Right kidney (tissue), 9 donors: Measurements from ENCODE around the gene RSAD1.

Source experiments
- DNase-seq: peaks from one replicate; pipeline ENCODE4 v3.0.0-alpha.2; 2016
- long read RNA-seq, 8 donors: transcript quantifications; one replicate each; lab custom pipeline, GENCODE V29; 2026

The RSAD1 gene
- long read RNA-seq, donor 1, transcript RSAD1-201 (9 exons, 2,528 nt), result major isoform, 12 of 14 reads
- long read RNA-seq, donor 1, partial matches to known transcripts, result 0 of 14 reads
- long read RNA-seq, donor 1, other reads (novel, unspliced or antisense), result 0 of 14 reads
- long read RNA-seq, donor 2, transcript RSAD1-201 (9 exons, 2,528 nt), result major isoform, 8 of 8 reads
- long read RNA-seq, donor 2, partial matches to known transcripts, result 0 of 8 reads
- long read RNA-seq, donor 2, other reads (novel, unspliced or antisense), result 0 of 8 reads
- long read RNA-seq, donor 3, partial matches to known transcripts, result 0 of 3 reads
- long read RNA-seq, donor 3, other reads (novel, unspliced or antisense), result 0 of 3 reads
- long read RNA-seq, donor 4, transcript RSAD1-201 (9 exons, 2,528 nt), result major isoform, 5 of 6 reads
- long read RNA-seq, donor 4, partial matches to known transcripts, result 0 of 6 reads
- long read RNA-seq, donor 4, other reads (novel, unspliced or antisense), result 0 of 6 reads
- long read RNA-seq, donor 5, transcript RSAD1-201 (9 exons, 2,528 nt), result major isoform, 5 of 5 reads
- long read RNA-seq, donor 5, partial matches to known transcripts, result 0 of 5 reads
- long read RNA-seq, donor 5, other reads (novel, unspliced or antisense), result 0 of 5 reads
- long read RNA-seq, donor 6, transcript RSAD1-201 (9 exons, 2,528 nt), result major isoform, 10 of 11 reads
- long read RNA-seq, donor 6, partial matches to known transcripts, result 0 of 11 reads
- long read RNA-seq, donor 6, other reads (novel, unspliced or antisense), result 0 of 11 reads
- long read RNA-seq, donor 7, result 0 reads
- long read RNA-seq, donor 8, transcript RSAD1-201 (9 exons, 2,528 nt), result major isoform, 10 of 11 reads
- long read RNA-seq, donor 8, partial matches to known transcripts, result 0 of 11 reads
- long read RNA-seq, donor 8, other reads (novel, unspliced or antisense), result 0 of 11 reads

DNA sequence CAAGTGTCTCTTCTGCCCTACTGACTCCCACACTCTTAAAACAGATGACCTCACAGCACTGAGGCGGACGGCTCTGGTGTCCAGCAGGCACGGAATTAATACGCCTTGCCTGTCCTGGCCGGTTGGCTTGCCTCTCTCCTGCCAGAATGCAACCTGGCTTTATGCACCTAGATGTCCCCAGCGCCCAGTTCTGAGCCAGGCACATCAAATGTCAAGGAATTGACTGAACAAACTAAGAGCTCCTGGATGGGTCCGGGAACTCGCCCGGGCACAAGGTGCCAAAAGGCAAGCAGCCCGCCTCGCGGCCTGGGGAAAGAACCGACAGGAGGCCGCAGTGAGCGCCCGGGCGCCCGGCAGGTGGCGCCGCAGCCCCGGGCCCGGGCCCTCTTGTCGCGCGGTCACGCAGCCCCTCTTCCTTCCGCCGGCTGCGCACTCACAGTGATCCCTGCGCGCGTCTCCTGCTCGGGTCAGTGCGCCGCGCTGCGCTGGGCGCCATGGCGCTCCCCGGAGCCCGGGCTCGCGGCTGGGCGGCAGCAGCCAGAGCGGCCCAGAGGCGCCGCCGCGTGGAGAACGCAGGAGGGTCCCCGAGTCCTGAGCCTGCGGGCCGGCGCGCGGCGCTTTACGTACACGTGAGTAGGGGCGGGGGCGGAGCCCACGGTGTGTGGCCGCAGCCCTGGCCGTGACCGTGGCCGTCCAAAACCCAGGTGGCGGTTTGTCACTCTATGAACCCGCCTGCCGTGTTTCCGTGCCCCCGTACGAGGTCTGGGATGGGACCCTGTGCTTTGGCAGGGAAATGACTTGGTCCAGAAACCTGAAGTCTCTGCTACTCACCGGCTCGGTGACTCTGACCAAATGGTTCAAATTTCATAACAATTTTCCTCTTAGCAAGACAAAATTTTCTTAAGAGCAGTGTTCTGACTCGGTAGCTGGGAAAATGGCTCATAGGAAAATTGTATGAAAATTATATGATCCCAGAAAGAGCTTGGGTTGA, at the start of gene RSAD1:
RSAD1 (plus strand) TSS at position 470 of the 991 bp plus-strand sequence; CDS start at position 495, 25 bp downstream.
- peak; percentile 97 for DNase-seq

DNA sequence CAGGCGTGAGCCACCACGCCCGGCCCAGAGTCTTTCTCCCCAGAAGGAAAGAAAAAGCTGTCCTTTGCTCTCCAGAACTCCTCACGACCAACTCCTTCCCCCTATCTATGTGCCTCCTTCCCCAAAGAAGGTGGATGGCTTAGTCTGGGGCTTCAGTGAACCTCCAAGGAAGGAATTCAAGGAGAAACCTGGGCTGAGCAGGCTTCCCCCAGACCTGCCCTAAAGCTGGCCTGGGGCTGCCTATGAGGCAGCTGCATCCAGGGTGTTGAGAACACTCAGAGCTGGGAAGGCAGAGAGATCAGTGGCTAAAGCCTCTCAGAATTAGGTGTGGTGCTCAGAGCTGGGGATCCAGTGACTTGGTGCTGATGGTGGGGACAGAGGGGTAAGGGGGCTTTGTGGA, 48.9 kb upstream of the RSAD1 start:
- no peak for DNase-seq

DNA sequence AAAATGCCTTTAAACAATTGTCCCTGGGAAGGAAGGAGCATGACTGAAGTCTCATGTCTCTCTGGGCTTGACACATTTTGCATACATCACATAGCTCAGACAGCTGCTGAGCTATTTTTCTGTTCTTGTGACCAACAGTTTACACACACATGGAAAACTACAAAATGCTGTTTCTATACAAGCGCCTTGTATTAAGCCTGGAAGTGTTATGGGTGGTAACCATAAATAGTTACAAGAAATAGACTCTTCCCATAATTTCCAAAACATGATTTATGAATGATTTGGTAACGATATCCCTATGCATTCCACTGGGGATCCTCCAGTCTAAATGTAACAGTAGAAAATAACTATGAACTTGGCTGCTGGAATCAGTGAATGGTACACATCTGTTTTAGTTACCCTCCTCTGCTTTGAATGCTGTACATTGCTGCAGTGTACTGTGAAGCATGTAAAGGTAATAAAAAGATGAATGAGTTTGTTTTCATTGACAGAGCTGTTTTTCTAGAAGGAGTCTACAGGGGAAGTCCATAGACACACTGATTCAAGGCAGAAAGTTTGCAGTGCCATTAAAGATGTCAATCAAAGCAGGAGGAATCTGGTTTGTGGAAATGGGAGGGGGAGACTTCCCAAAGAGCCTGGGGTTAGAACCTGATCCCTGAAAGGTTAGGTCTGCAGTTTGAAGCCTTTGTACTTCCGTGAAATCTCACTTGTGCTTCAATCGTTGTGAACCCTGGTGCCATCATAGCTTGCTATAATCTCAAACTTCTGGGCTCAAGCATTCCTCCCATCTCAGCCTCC, 47.6 kb upstream of the RSAD1 start:
- DNase-seq, result peak; percentile 15

DNA sequence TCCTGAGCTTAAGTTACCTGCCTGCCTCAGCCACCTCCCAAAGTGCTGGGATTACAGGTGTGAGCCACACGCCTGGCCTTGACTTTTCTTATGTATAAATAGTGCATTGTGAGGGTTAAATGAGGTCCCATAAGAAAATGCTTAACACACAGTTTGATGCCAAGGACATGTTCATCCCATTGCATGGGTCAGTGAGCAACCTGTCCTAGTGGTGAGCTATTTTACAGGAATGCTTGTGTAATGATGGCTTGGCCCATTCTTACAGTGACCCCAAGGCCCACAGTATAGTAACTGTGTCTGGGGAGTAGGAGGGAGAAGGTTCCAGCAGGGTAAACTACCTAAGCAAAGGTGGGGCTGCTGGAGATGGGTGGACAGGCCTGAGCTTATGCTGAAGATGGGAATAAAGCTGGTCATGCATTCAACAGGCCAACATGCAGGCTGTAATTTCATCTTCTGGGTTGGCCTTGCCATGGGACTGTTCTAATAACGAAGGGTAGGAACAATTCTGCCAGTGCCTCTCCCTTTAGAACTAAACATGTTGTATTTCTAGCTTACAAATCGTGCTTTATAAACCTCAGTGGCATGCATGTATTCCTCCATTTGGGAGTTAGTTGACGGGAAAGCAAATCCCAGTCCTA, 46.4 kb upstream of the RSAD1 start:
- DNase-seq, result no peak

DNA sequence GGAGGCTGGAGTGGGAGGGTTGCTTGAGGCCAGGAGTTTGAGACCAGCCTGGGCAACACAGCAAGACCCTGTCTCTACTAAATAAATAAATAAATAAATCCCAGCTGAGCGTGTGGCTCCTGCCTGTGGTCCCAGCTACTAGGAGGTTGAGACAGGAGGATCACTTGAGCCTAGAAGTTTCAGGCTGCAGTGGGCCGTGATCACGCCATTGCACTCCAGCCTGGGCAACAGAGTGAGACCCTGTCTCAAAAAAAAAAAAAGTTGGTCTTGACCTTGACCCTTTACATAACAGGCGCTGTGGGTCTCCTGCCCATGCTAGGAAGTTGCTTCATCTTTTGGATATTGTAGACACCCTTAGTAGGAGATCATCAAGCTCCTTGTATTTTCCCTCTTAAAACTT, 41.3 kb upstream of the RSAD1 start:
- DNase-seq, result no peak

DNA sequence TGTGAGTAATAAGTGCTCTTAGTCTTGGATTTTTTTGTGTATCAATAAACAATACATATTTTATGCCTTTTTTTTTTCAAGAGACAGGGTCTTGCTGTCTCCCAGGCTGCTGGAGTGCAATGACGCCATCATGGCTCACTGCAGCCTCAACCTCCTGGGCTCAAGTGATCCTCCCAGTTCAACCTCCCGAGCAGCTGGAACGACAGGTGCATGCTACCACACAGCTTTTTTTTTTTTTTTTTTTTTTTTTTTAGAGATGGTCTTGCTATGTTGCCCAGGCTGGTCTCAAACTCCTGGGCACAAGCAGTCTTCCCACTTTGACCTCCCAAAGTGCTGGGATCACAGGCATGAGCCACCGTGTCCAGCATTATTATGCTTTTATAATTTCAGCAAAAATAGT, 39.7 kb upstream of the RSAD1 start:
- DNase-seq, result no peak

DNA sequence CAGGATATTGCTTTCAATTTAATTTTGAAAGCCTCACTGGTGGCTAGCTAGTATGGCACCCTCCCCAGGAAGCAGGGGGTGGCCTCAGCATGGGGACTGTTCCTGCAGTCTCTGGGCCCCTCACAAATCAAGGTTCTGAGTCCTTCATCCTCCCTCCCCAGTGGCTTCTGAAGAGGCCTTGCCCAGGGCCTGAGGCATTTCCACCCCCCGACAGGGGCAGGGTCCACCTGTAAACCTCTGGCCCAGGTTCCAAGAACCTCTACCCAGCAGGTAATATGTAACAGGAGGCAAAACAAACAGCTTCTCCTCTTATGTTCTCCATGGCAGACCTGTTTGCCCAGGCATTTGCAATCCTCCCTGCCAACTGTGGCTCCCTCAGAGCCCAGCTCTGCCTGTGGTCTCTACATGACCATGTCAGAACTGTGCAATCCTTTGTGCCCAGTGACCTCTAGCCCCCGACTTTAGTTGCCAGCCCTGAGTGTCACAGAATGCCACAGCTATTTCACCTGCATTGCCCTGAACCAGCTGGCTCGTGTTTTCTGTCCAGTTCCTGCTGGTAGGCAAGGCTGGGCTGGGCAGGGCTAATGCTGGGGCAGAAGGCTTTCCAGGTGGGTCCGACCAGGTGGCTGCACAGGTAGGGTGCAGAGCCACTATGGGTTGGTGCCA, 38.4 kb upstream of the RSAD1 start:
- DNase-seq, result peak; percentile 21

DNA sequence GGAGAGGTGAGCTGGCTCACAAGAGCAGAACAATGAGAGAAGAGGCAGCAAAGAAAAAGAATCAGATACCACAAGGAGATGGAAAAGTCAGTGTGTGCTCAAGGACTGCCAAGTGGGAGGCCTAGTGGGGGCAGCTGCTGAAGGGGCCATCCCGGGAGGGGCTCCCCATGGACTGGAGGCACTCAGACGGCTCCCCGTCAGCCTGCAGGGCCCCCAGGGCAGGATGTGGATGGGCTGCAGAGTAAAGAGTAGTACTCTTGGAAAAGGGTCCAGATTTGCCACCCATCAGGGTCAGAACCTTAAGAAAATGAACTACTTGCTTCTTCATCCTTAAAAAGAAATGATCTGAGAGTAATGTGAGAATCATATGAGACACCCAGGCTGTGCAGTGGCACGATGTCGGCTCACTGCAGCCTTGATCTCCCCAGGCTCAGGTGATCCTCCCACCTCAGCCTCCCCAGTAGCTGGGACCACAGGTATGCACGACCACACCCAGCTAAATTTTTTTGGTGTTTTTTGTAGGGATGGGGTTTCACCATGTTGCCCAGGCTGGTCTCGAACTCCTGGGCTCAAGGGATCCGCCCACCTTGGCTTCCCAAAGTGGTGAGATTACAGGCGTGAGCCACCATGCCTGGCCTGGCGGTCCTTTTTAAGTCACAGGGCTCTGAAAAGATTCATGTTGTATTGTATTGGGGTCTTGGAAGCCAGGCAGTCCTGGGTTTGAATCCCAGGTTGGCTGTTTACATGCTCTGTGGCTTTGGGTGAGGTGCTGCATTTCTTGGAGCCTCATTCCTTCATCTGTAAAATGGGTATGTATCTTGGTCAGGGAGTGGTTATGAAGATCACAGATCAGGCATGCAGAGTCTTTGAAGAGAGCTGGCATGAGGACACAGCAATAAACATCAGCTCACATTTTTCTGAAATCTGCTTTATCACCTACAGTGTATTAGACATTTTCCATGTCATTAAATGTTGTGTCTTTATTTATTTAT, 37.5 kb upstream of the RSAD1 start:
- no peak for DNase-seq

DNA sequence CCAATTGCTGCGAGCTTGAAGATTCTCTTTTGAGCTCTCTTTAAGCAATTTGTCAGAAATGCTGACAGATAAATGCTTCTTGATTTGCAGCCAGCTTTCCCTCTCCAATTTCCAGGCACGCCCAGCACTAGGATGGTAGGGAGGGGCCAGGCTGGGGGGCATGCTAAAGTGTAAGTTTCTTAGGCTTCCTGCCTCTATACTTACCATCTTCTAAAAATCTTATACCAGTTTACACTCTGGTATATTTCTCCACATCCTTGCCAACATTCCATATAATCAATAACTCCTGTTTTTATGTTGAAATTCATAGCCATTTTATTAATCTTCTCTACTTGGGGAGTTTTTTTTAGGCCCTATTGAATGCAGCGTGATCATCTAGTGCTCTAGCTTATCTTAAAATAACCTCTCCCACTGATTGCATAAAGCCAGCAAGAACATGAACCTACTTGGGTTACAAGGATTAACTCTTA, 35.1 kb upstream of the RSAD1 start:
- no peak for DNase-seq

DNA sequence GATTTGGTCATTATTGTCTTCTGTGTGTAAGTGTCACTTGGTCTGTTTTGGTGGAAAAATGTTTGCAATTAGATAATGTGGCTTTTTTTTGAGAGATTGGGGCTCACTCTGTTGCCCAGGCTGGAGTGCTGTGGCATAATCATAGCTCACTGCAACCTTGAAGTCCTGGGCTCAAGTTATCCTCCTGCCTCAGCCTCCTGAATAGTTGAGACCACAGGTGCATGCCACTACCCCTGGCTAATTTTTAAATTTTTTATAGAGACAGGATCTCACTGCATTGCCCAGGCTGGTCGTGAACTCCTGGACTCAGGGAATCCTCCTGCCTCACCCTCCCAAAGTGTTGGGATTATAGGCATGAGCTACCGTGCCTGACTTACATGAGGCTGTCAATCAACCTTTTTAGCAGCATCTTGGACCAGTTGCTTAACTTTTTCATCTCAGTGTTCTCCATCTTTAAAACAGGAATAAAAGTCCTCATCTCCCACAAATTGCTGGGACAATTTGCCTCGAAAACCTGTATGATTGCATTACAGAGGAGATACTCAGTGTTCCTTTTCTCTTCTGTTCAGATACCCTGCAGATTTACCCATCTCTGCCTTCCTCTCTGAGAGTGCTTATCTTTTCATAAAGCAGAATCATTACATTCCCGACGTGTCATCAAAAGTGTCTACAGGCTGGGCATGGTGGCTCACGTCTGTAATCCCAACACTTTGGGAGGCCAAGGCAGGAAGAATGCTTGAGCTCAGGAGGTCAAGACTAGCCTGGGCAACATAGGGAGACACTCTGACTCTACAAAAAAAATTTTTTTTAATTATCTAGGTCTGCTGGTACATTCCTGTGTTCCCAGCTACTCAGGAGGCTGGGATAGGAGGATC, 33.6 kb upstream of the RSAD1 start:
- no peak for DNase-seq

DNA sequence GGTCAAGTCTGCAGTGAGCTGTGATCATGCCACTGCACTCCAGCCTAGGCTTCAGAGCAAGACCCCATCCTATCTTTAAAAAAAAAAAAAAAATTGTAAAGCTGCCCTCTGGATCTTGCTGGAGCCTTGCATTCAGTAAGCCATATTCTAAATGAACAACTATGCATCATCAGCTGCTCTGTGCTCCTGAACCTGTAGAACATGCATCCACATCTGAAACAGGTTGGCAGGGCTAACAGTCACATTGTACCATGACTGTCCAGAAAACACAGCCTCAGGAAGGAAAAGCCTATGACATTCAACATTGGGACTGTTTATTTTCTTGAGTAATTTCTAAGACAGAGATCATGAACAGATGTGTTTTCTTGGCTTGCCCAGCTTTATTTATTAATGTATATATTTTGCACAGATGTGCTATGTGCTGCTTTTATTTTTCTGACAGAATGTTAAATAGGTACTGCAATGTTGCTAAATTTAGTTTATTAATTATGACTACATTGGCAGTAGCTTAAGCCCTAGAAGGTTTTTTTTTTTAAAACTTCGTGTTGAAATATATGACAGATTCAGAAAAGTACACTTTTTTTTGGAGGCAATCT, 32.8 kb upstream of the RSAD1 start:
- no peak for DNase-seq

DNA sequence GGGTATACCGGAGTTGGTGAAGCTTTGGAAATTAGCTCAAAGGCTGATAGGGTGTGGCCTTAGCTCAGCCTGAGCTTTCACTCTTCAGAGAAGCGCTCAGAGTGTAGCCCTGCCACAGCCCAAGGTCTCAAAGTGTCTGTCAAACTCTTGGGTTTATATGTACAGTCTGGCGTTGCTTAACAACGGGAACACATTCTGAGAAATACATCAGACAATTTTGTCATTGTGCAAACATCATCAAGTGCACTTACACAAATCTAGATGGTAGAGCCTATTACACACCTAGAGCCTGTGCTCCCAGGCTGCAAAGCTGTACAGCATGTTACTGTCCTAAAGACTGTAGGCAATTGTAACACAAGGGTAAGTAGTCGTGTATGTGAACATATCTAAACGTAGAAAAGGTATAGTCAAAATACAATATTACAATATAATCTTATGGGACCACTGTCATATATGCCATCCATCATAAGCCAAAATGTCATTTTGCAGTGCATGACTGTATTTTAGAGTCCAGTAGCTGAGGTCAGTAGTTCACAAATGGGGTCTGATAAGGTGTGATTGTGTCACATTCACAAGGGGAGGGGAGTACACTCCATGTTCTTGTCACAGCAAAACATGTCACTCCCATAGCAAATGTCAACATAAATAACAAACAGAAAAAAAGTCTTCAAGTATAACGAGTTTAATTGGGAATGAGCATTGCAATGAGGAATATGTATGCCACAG, 30.6 kb upstream of the RSAD1 start:
- DNase-seq, result no peak

DNA sequence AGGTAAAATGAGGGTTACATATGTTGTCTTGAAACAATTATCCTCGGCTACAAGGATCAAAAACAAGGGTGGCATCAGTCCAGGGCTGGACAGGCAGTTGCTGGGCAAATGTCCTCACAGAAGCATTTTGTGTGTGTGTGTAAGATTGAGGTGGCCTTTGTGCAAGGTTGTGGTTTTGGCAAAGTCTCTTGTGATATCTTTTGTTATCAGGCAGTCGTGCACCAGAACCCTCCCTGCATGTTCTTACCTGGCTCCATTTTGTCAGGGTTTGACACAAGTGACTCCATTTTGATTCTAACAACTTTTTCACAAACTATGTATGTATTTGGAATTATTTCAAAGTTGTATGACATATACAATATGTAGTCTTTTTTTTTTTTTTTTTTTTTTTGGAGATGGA, 30.0 kb upstream of the RSAD1 start:
- DNase-seq, result no peak

DNA sequence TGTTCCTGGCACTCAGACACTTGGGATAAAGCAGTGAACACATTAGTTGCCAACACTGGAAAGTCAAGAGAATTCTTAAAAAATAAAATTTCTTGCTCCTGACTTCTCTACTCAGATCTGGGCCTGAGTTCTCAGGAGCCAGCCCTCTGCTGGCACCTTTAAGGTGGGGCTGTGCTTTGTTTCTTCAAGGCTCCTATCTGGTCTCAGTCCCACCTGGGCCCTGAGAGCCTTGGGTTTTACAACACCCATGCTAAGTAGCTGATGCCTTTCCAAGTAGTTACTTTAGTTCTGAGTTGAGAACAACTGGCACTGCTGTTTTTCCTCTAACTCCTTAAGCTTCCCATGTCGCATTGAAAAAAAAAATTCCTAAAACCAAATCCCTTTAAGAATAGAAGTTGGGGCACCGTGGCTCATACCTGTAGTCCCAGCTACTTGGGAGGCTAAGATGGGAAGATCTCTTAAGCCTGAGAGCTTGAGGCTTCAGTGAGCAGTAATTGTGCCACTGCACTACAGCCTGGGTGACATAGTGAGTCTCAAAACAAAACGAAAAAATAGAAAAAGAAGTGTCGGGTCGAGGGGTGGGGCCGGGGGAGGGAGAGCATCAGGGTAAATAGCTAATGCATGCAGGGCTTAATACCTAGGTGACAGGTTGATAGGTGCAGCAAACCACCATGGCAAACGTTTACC, 26.6 kb upstream of the RSAD1 start:
- DNase-seq, result no peak

DNA sequence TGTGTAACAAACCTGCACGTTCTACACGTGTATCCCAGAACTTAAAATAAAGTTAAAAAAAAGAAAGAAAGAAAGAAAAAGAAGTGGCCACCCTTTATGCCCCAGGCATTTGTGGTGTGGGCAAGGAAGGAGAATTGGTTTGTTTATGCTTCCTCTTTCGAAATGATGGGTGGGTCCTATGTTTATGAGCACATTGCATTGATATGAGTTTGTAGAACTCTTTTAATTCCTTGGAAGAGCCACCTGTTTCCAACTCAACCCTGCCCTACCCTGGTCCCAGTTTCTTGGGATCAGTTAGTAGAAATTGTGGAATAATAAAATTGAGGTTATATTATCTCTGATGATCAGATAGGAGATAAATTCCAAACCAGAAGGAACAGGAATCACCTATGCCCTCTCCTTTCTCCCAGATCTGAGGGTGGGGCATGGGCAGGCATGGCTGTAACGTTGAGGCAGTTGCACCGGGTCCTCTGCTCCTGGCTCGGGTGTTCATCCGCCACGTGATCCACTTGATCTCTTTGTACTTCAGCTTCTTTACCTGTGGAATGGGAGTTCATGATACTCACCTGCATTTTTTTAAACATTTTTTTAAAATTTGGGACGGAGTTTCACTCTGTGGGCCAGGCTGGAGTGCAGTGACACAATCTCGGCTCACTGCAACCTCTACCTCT, 25.9 kb upstream of the RSAD1 start:
- no peak for DNase-seq
